CD4-positive, alpha-beta T cell treated with Interleukin-4 for 1 hour (primary cell): ENCODE results near the gene FAM210B.
"Not testable (repeated sequence)": the region's sequence is repeated elsewhere in the genome, so short reads cannot be mapped to it uniquely, and the experiment has no call there.

Experiments
- DNase-seq, 2 donors: peaks; one replicate each; pipeline ENCODE4 v3.0.0-alpha.2; 2020 to 2022

Gene FAM210B, protein sequence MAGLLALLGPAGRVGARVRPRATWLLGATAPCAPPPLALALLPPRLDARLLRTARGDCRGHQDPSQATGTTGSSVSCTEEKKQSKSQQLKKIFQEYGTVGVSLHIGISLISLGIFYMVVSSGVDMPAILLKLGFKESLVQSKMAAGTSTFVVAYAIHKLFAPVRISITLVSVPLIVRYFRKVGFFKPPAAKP

DNA sequence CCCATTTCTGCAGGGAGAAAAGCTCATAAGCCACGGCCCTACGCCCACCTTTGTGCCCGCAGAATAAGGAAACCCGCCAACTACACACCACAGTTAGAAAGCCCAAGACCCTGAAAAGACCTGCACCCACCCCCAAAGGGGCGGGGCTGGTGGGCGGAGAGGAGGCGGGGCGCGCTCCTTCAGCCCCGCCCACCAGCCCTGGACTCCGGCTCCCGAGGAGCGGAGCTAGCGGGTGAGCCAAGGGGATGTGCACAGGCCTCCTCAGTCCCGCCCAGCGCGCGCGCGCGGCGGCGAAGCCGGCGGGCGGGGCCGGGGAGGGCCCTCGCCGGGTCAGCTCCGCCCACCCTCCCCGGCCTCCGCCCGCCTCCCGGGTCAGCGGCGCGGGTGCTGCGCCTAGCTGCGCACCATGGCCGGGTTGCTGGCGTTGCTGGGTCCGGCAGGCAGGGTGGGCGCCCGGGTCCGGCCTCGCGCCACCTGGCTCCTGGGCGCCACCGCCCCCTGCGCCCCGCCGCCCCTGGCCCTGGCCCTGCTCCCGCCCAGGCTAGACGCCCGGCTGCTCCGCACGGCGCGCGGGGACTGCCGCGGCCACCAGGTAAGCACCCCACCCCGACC lies at the start of gene FAM210B:
TSS of gene FAM210B (plus strand) at position 375 of the 612 bp plus-strand sequence. CDS start at position 407, 32 bp downstream.
- peak; percentile 87 to 89 for DNase-seq

DNA sequence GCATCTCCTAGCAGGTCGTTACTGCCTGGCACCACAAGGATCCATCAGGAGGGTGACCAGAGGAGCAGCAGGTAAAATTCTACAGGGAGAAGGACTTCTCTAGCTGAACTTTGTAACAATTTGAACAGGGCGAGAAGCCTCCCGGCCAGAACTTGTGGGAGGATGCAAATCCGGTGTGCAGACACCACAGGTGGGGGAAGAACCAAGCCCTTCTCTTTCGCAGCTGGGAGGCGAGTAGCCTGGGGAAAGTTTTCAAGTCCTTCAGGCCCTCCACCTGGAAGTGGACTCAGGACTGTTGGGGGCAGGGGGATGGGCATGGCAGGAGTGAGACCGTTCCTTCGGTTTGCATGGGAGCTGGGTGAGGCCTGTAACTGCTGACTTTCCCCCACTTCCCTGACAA lies 42.7 kb upstream of the FAM210B start:
- no peak for DNase-seq

DNA sequence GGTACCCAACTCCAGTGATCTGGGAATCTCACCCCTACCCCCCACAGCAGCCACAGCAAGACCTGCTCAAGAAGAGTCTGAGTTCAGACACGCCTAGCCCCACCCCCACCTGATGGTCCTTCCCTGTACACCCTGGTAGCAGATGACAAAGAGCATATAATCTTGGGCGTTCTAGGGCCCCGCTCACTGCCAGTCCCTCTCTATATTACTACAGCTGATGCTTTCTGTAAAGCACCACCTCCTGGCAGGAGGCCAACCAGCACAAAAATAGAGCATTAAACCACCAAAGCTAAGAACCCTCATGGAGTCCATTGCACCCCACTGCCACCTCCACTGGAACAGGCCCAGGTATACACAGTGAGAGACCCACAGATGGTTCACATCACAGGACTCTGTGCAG lies 42.3 kb upstream of the FAM210B start:
- DNase-seq = no peak

DNA sequence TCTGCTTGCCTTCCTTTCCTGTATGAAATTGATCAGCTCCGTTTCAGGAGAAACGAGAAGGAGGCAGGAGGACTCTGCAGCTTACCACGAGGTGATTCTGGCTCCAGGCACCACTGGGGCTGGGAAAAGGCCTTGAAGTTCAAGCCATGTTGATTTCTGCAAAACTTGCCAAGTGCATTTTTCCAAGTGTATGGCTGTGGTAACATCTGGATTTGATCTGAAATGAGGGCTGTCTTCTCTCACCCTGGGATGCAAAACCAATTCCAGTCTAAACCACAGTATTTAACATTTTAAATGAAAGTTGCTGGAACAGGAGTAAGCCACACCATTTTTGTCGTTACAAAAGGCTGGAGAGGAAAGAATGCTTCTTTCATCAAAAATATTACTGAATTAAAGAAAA lies 36.1 kb upstream of the FAM210B start:
- no peak for DNase-seq

DNA sequence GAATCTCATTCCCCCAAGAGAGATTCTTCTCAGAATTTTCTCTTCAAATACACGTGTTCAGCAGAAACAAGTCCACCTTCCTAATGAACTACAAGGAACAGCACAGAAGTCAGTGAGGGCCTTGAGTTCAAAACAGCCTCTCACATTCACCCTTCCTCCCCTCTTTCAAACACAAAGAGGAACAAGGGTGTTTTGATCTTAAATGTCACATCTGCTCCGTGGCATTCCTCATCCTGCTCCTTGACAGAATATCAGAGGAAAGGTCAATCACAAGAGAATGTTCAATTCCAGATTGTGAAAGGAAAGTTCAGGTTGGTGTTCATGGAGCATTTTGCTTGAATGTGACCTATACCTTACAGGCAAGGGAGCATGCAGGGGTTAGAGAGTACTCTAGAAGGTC lies 35.6 kb upstream of the FAM210B start:
- DNase-seq = no peak

DNA sequence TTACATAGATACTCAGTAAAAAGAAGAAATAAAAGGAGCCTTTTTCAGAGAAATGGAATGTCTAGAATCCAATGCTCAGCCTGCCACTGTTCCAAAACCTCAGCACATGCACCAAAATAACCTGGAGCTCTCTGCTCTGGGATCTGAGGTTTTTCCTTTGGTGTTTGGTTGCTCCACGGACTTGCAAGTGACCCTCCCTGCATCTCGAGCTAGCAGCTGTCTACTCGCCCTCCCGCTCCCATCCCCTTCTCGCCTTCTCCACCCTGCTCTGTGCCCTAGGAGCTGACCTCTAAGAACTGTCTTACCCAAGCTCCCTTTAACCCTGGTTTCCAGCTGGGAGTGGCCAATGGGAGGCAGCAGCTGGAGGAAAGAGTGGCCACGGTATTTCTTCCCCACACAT lies 35.1 kb upstream of the FAM210B start:
- no peak for DNase-seq

DNA sequence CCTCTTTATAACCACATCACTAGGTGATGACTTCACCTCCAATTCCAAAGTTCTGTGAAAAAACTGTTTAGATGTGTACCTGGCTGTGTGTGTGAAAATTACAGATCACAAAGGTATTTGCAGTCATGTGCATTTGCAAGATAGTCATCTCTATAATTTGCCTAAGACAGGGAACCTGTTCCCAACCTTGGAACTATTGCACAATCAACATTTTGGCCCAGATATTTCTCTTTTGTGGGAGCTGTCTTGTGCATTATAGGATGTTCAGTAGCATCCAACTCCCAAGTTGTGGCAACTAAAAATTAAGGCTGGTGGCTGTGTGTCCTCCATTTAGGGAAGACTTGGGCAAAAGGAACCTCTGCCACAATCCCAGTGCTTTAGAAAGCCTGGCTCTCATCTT lies 34.0 kb upstream of the FAM210B start:
- no peak for DNase-seq

DNA sequence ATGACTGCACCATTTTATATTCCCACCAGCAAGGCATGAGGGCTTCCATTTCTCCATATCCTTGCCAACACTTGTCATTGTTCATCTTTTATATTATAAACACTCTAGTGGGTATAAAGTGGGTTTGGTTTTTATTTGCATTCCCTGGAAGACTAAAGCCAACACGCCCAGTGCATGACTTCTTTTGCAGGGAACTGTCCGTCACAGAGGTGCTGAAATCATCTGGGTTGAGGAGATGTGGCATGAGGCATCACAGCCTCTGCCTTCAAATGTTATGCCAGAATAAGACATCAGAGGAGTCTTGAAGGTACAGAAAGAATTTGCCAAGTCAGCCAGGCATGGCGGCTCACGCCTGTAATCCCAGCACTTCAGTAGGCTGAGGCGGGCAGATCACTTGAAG lies 29.9 kb upstream of the FAM210B start:
- no peak for DNase-seq

DNA sequence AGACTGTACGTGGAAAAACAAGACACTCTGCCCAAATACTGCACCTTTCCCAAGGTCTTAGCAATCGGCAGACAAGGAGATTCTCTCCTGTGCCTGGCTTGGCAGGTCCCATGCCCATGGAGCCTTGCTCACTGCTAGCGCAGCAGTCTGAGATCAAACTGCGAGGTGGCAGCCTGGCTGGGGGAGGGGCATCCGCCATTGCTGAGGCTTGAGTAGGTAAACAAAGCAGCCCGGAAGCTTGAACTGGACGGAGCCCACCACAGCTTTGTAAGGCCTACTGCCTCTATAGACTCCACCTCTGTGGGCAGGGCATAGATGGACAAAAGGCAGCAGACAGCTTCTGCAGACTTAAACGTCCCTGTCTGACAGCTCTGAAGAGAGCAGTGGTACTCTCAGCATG lies 22.1 kb upstream of the FAM210B start:
- not testable (repeated sequence) for DNase-seq

DNA sequence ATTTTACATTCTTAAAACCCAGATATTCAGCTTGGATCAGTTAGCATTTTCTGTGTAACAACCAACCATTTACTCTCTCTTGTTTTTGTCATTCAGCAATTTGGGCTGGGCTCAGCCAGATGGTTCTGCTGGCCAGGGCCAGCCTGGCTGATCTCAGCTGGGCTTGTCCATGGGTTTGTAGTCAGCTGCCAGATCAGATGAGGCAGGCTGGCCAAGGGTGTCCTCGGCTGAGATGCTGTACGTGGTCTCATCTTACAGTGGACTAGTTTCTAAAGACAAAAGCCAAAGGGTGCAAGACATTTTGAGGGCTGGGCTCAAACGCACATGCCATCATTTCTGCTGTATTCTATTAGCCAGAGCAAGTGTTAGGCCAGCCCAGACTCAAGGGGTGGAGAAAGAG lies 16.0 kb upstream of the FAM210B start:
- DNase-seq = no peak

DNA sequence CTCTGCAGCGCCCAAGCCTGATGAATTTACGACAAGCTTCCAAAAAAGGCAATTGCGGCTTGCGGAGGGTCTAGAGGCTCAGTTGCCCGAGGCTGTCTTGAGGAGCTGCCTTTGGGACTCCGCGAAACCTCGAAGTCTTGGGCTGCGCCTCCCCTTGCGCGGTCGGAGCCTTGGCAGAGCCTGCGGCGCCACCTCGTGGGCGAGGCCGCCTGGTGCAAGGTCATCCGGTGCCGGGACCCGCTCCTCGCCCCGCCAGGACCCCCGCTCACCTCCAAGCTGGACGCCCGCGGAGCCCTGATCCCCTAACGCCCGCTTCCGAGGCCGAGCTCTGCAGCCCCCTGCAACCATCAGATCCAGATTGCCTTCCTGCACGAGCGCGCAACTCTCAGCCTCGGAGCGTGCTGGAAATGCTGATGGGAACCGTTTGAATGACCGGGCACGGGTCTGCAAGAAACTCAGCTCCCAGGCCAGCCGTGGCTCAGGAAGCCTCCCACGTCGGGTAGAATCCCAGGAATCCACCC lies 14.9 kb upstream of the FAM210B start:
- DNase-seq = peak in 1 of 2 donors; percentile 17

DNA sequence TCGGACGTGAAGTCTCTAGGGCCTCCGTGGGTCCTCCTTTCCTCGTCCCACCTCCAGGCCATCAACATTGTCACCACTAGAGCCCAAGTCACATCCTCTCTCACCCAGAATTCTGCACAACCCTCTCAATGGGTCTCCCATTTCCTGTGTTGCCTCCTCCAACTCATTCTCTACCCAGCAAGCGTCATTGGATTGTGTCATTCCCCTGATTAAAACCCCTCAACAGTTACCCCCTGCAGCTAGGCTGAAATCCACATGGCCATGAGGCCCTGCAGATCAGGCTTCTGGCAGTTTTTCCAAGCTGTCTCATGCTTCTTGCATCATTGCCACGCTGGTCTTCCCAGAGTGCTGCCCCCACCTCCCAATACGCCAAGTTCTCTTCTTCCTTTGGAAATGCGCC lies 12.9 kb upstream of the FAM210B start:
- no peak for DNase-seq

DNA sequence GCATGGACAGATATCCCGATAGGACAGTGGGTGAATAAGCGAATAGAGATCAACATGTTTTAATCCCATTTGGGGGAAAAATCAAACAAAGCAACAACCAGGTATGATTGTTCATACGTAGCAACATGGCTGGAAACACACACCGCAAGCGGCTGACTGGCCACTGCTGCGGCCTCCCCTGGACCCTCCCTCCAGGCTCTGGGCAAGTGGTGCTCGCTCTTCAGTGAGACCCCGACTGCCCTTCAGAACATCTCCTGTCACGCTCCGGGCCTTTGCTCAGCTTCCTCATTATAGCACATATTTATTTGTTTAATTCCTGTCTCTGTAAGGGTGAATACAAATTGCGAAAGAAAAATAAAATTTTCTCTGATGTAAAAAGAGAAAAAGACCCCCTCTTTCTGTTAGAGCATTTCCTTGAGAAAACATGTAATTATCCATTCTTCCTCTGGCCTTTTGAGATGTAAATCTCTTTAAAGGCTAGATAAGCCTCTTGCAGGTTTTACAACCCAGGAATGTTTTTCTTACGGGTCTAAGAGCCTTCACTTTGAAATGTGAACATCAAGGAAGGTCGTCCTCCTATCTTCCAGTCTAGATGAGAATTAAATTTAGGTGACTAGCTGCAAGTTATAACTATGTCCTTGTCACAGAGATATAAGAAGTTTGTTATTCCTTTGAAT lies 11.0 kb upstream of the FAM210B start:
- no peak for DNase-seq

DNA sequence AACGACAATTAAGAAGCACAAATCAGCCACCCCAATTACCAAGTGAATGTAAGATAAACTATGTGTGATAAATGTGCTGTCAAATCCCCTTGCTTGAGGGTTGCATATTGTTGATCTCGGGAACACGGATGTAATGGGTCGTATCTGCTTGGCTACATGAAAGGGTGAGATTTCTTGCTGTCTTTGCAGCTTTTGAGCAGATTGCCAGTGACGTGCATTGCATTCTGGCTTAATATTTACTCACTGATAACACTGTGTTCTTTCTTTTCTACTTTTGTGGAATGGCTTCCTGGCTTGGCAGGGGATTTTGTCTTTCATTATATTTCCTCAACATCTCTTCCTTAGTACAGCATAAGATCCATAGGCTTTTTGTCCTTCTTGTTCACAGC lies 10.5 kb upstream of the FAM210B start:
- DNase-seq = no peak

DNA sequence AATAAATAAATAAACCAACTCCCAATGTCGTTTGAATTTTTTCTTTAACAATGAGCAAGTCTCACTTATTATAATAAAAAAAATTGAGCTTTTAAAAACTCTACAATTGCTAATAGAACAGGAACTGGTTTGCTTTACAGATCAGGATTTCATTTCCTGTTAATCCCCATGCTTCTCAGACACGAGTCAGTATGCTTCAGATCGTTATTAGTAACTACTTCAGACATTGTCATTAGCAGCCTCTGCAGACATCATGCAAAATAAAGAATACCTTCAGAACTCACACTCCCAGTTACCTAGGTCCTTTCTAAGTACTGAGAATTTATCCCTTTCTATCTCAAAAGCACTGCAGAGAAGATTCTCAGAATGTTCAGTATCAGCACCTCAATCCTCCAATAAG lies 10.0 kb upstream of the FAM210B start:
- DNase-seq = no peak

DNA sequence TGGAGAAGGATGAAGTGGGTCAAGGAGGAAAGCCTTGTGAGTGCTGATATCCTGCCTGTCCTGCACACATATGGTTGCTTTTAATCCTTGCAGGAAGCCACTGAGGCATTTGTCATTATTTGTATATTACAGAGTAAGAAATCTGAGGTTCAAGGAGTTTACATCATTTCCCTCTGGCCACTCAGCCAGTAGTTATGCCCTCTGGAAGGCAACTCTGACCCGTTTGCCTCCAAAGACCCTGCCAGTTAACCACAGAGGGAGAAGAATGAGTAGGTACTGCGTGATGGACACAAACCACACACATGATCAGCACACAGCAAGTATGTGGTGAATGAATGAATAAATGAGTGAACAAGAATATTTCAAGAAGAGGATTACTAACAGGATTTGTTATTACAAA lies 7.9 kb upstream of the FAM210B start:
- no peak for DNase-seq

DNA sequence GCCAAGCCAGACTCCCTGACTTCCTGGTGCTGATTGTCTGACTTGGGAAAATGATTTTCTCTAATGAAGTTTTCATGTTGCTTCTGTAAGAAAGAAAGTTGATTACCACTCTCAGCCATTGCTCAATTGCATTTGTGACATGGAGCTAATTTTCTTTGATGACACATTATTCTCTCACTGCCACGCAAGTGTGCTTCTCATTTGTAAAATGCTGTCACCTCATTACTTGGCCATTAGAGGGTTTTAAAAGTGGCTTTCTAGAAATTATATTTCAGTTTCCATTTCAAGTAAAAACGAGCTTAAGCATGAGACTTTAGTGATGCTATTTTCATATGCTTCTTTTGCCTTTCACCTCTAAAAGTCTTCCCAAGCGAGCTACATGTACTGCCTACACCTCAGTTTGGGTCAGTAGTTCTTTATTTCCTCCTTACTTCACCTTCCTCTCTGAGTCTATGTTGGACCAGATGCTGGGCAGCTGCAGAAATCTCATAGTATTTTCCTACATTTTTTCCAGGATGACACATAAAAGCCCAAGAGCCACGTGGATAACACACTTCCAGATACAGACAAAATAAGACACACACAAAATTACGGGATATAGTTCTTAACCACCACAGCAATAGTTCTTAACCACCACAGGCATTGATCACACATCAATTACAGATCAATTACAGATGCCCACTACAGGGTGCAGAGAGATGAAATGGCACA lies 6.3 kb upstream of the FAM210B start:
- DNase-seq = no peak

DNA sequence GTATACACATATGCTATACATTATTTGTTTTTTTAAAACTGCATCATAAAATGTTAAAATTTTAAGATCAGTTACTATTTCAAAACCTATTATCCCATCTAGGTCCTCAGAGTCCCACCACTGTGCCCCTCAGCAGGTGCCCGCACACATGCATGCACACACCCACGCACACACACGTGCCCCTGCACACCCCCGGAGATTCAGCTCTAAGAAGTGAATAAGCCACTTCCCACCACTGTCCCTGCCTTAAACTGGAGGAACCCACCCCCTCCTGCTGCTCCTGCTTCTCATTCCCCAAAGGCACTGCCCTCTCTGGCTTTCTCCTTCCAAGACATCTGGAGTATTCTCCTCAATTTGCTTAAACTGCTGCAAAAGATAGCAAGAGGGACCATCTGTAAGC lies 5.4 kb upstream of the FAM210B start:
- no peak for DNase-seq

DNA sequence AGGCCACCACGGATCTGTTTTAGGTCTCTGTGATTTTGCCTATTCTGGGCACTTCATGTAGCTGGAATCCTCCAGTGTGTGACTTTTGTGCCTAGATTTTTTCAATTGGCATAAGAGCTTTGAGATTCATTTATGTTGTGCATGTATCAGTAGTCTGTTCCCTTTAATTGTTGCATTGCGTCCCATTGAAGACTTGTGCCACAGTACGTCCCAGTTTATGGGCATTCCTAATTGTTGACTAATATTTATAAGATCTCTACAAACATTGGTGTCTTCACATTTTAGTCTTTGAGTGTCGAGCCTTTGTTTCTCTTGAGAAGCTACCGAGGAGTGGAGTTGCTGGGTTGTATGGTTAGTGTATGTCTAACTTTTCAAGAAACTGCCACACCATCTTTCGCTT lies 704 bp upstream of the FAM210B start:
- DNase-seq = no peak

DNA sequence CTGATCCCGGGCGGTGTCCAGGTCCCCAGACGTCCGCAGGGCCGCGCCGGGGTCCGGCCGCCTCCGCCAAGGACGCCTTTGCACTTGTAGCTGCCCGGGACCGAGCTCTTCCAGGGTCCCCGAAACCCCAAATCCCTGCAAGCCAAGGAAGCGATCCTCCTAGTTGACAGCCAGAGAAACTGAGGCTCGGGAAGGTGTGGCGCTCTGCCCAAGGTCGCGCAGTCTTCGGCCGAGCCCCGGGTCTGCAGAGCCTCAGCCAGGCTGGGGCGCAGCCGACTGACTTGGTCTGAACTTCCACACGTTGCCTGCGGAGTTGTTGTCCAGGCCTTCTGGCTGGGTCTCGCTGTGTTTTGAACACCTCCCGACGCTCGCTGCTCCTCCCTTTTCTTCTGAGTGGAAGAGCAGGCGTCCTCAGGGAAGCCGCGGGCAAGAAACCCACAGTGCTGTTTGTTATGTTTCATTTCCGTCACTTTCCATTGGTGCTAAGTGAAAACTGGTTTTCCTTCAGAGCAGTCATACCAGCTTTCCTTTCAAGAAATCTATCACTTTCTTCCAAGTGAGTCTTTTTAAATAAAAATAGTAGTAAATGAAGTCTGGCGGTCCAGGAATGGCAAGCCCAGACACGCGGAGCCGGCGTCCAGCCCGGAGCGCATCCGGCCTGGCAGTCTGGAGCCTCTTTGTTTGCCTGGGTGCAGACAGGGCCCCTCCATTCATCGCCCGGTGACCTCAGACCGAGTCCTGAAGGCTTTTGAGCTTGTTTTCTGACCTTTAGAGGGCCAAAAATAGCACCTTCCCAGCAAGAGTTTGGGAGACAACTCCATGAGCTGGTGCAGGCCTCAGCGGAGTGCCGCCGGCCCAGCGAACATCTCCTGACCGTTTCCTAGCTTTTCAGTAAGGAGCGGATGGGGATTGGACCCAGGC lies 698 bp downstream of the FAM210B start:
- DNase-seq = no peak

DNA sequence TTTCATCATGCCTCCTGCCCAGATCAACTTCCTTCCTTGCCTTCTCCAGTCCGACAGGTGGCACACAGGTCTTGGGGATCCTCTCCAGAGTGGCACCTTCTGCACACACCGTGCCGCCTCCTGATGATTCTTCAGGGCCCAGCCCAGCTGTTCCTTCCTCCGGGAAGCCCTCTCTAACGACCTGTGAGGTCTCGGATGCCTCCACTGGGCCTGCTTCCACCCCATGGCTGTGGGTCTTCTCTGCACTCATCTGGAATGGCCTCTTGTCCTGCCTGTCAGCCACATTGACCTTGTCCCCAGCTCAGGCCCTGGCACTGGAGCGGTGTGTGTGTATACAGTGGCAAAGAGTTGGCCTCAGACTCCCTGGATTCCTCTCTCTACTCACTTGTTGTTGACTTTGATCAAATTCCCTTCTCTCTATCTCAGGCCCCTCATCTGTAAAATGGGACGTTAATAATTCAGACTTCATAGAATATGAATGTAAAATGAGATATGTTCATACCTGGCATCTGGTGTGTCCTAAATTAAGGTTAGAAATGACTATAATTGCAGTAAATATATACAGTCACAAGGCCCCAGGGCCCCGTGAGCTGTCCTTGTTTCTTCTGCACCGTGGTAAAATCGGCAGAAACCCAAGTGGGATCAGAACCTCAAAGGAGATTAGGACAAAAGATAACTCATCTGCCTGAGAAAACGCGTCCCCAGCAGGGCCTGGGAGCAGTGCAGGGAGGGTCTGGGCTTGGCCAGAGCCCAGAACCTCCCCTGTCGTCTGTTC lies 1.5 kb downstream of the FAM210B start:
- no peak for DNase-seq

DNA sequence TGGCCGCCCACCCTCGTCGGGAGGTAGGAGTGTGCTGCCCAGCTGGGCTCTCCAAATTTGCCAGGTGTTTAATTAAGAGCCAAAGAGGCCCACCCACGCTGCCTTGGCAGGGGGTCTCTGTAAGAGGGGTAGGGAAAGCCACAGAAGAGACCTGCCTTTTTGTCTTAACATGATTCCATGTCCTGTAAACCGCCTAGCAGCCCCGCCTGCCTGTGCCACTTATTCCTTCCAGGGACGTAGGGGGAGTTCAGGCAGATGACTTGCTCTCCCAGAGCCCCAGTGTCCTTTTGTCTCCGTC lies 2.1 kb downstream of the FAM210B start:
- no peak for DNase-seq
